Right ventricle myocardium superior (tissue), 1 donor: ENCODE results near the gene HNRNPH1. TPM values are rescaled to one million over a fixed set of nuclear protein-coding genes. Genes with fewer than 3 reads are reported as not detected.
A peak's percentile ranks its signal among the peaks of the same experiment; 100 is the strongest.

ENCODE experiments used
- ATAC-seq: fragments of 200-7000 bp; cut with Tn5 transposase; one replicate; pipeline ENCODE4 v1.9.1; 2020; ENCODE audit warnings: mild to moderate bottlenecking; ENCODE audit not compliant: poor library complexity
- DNase-seq: peaks from one replicate; pipeline ENCODE4 v3.0.0-alpha.2; 2020
- intact Hi-C: fragments of 100-400 bp; cut with DNase I; formaldehyde crosslinking; loops from one replicate; pipeline ENCODE4 v1.11.2; 2022
- total RNA-seq: library from RNA; stranded (reverse); fragmentation: NEBNext Ultra II Directional; extraction: Animal tissue kit (Norgen Biotek cat#: 25700); gene quantifications from one replicate; pipeline ENCODE4 v1.2.1, GENCODE V29; 2021
- donor health status: DM: no; HTN: yes; CAD: no; lungs with severe emphysema.

HNRNPH1 gene
- total RNA-seq, 1 donor from 2014 or later, result 221 TPM

DNA sequence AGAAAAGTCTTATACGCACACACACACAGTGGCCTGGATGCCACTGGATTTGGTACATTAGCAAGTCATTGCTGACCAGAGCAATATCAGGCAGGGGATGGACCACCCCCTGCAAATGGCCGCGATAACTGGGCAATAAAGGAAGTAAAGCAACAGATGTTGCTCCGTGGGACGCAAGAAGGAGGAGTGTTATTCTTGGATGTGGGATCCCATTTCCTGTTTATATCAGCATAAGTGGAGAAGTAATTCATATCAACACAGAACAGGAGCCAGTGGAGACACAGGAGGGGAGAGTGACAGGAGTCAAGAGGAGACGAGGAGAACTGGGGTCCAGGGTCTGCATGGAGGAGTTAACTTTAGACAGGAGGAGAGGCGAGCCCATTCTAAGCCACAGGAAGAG, 54.8 kb downstream of the HNRNPH1 start:
- ATAC-seq, result peak; percentile 12
- intact Hi-C loops, result no loop called here
- no peak for DNase-seq

DNA sequence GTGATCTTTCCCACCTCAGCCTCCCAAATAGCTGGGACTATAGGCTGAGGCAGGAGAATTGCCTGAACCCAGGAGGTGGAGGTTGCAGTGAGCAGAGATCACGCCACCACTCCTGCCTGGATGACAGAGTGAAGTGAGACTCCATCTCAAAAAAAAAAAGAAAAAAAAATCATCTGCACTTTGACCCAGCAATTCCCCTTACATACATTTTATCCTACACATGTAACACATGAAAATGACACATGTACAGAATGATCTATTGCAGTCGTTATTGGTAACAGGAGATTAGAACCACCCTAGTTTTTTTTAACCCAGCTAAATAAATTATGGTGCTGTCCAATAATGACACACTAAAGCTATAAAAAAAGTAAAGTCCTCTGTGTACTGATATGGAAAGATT, 58.9 kb downstream of the HNRNPH1 start:
- ATAC-seq, result no peak
- no peak for DNase-seq
- intact Hi-C loops, result no loop called here

Other genes starting within 250 kb of the HNRNPH1 start
- gene RUFY1, start 73.1 kb downstream of the HNRNPH1 start, total RNA-seq, result 20.5 TPM
- not detected for gene CBY3, start 57.4 kb upstream of the HNRNPH1 start, total RNA-seq
- gene CANX, start 75.3 kb upstream of the HNRNPH1 start, total RNA-seq, result 471 TPM
- gene MAML1, start 109.2 kb upstream of the HNRNPH1 start, total RNA-seq, result 10.4 TPM
- 7.6 TPM for gene LTC4S, start 170.3 kb upstream of the HNRNPH1 start, total RNA-seq
- 93.3 TPM for gene MGAT4B, start 183.2 kb upstream of the HNRNPH1 start, total RNA-seq
- gene SQSTM1, start 197.2 kb upstream of the HNRNPH1 start, total RNA-seq, result 437 TPM
- gene MRNIP, start 235.1 kb upstream of the HNRNPH1 start, total RNA-seq, result 12.1 TPM